NCI-H748 treated with DMSO at 0.1 percent for 48 hours (cell line): ENCODE results near the gene NUDT17.
A peak's percentile ranks its signal among the peaks of the same experiment; 100 is the strongest.
"Not testable (repeated sequence)": the region's sequence is repeated elsewhere in the genome, so short reads cannot be mapped to it uniquely, and the experiment has no call there.

Experiments
- DNase-seq: peaks from one replicate; lab custom pipeline; 2025; lab: John Stamatoyannopoulos, UW

NUDT17 gene

DNA sequence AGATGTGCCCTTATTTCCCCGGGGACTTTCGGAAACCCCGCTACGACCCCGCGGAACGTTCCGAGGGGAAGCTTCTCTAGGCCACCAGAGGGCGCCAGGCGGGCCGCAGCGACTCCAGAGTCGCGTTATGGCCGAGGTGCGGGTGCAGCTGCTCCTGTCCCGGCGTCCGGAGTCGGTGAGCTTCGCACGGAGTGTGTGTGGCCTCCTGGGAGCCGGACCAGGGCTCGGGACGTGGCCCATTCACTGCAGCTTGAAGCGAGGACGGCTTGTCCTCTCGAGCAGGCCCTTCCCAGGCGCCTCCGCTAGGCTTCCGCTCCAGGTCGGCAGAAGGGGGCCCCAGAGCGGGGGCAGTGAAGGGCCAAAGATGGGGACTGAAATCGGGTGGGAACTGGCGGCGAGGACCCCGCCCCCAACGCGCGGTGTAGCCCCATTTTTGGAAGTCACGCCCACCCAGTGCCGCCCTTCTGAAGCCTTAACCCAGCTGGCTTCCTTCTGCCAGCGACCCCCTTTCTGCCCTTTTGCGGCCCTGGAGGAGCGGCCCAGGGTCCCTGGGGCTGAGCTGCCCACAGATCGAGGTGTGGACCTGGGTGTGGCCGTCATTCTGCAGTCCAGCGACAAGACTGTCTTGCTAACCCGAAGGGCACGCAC, at the start of gene NUDT17:
Gene NUDT17, plus strand, starts transcription at position 117 of the 648 bp plus-strand sequence. Its CDS starts 11 bp downstream, at position 128.
- peak; percentile 69 for DNase-seq

GRCh38 chr1:145796753-145797152, 48.7 kb upstream of the NUDT17 start:
- DNase-seq: no peak

DNA sequence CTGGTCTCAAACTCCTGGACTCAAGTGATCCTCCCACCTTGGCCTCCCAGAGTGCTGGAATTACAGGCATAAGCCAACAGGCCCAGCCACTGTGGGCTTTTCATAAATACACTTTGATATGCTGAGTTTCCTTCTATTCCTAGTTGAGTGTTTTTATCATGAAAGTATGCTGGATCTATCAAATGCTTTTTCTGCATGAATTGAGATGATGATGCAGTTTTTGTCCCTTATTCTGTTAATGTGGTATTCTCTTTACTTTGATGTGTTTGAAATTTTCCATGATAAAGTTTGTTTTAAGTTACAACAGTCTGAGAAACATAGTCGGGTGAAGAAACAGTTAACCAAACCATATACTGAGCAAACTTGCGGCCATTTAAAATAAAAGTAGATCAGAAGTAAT, 45.6 kb upstream of the NUDT17 start:
- no peak for DNase-seq

- DNase-seq: no peak
Measured at GRCh38 chr1:145804235-145805045, 41.0 kb upstream of the NUDT17 start.

DNA sequence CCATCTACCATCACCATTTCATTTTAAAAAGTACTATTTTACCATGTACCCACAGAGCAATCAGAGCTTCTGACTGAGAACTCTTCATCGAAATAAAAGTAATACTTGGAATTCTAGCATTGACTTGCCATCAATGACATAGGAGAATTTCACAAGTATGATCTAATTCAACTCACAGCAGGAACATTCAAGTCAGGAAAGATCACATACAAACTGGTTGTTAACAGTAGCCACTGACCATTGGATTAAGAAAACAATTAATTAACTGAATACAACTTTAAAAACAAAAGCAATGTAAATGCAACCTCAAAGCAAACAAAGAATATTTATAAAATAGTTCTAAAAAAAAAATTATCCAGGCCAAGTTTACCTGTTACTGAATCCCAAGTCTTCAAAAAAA, 40.4 kb upstream of the NUDT17 start:
- no peak for DNase-seq

DNA sequence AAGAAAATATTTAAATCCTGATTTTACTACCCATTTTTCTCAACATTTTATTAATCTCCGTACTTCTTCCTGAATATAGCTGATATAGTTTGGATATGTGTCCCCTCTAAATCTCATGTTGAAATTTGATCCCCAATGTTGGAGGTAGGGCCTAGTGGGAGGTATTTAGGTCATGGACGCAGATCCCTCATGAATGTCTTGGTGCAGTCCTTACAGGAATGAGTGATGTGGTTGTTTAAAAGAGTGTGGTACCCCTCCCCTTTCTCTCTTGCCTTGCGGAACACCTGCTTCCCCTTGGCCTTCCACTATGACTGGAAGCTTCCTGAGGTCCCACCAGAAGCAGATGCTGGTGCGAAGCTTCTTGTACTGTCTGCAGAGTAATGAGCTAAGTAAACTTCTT, 39.0 kb upstream of the NUDT17 start:
- no peak for DNase-seq

GRCh38 chr1:145806844-145807243, 38.6 kb upstream of the NUDT17 start:
- DNase-seq: no peak

- not testable (repeated sequence) for DNase-seq
Measured at GRCh38 chr1:145812977-145813810, 32.2 kb upstream of the NUDT17 start.

DNA sequence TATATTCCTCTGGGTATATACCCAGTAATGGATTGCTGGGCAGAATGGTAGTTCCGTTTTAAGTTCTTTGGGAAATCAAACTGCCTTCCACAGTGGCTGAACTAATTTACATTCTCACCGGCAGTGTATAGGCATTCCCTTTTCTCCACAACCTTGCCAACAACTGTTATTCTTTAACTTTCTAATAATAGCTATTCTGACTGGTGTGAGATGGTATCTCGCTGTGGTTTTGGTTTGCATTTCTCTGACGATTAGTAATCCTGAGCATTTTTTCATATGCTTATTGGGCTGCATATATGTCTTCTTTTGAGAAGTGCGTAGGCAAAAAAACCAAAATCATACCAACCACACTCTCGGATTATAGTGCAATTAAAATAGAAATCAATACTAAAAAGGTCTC, 27.3 kb upstream of the NUDT17 start:
- not testable (repeated sequence) for DNase-seq

DNA sequence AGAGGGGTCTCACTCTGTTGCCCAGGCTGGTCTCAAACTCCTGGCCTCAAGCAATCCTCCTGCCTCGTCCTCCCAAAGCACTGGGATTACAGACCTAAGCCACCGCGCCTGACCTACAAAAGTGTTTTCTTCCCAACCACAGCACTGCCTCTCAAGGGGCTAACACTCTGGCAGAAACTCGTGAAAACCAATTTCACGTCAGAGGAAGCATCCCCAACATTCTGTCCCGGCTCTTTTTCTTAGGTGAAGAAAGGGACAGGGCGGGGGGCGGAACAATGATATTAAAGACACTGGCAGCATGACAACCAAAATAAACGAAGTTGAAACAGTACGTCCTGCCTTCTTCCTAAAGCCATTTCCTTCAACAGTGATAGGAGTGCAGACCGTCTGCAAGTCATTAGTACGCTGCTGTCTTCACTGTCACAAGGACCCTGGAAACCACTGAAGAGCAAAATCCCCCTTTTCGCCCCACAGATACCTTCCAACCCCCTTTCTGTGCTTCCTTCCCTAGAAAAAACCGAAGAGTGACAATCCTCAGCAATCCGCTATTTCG, 22.6 kb upstream of the NUDT17 start:
- DNase-seq: not testable (repeated sequence)

DNA sequence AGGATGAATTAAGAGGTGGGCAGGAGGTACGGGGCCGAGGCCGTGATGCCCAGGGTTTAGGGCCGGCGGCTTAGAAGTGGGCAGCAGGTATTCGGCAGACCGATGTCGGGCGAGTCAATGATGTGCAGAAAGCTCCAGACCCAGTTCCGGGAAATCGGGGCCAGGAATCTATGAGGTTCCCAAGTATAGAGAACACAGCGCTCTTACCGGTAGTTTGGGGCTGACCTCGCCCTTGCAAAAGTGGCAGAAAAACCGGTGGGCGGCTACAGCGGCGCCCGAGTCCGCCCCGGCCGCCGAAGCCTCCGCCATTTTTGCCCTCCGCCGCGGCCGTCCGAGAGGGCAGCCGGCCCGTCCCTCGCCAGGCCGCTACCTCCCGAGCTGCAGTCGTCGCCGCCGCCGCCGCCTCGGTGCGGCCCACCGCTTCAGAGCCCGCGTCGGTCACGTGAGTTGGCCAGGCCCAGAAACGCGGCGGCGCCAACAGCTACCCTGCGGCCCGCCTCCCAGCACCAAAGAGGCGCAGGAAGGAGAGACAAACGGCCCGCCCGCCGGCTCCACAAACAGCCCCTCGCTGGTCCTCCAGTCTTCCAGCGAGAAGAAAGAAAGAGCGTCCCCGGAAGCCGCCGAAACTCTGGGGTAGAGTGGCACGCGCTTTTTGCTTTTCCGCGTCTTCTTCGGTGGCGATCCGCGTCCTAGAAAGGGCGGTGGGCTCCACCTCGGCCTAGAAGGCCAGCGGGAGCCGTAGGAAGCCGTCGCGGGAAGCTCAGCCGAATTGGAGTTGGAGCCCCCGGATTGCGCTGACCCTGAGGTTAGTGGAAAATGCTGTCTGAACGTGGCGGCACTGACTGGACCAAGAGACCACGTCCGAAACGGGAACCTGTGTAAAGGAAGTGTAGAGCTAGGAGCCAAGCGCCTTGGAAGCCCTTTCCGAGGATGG, 21.6 kb upstream of the NUDT17 start, which contains the start of the genes POLR3C and RNF115:
Gene POLR3C, plus strand, starts transcription at position 636 of the 934 bp plus-strand sequence. CDS start 1,577 bp downstream, outside the sequence.
Gene RNF115, minus strand, starts transcription at position 531 of the 934 bp plus-strand sequence. Its CDS starts 222 bp downstream, at position 309.
- DNase-seq: peak; percentile 80

- DNase-seq: no peak
Measured at GRCh38 chr1:145824499-145824842, 21.0 kb upstream of the NUDT17 start.

DNA sequence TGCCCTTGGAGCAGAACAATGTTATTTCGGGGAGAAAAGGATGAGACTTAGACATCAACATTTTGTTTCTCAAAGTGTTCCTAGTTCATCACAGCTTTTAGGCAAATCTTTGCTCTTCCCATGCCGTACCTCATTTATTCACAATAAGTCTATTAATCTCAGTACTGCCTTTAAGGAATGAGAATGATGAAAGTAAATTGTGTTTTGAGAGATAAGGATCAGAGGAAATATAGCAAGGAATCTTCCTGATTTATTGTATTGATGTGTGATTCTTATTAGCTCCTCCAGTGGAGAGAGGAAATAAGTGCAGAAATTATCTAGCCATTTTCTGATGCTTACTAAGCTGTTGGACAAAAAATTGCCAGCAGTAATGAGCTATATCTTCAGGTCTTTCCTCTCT, 19.4 kb upstream of the NUDT17 start:
- DNase-seq: no peak

DNA sequence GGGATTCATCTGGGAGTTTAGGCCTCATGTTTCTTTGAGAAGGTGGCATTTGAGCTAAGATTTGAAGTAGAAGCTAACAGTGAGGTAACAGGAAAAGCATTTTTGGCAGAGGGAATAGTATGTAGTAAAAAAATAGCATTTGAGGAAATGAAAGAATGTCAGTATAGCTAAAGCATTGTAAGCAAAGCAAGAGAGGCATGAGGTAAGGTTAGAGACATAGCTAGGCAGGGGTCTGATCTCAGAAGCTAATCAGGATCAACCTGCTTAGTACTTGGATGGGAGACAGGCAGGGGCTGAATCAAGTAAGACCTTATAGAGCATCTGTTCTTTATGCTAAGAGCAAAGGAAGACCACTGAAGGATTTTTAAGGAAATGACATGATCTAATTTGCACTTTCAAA, 17.5 kb upstream of the NUDT17 start:
- no peak for DNase-seq

DNA sequence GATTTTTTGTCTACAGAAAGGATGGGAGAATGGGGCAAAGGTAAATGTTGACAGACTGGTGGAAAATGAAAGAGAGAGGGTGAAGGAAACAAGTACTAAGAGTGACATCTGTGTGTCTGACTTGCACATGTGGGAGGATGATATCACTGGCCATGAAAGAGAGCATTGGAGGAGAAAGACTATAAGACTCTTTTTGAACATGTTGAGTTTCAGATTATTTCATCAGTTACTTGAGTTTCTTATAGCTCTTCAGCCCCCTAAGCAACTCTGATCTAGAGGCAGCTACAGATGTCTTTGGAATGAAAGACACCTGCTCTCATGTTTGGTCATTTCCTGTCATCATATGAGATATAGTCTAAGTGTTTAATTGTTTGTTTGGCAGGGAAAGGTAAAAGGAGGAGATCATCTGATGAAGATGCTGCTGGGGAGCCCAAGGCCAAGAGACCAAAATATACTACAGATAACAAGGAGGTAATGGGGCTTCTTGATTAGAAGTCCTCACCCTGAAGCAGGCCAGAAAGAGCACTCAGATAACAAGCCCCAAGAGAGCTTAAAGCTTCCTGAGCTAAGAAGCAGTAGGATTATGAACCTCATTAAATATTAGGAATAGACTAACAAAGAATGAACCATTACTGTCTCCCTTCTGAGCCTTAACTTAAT, 16.9 kb upstream of the NUDT17 start:
- no peak for DNase-seq

DNA sequence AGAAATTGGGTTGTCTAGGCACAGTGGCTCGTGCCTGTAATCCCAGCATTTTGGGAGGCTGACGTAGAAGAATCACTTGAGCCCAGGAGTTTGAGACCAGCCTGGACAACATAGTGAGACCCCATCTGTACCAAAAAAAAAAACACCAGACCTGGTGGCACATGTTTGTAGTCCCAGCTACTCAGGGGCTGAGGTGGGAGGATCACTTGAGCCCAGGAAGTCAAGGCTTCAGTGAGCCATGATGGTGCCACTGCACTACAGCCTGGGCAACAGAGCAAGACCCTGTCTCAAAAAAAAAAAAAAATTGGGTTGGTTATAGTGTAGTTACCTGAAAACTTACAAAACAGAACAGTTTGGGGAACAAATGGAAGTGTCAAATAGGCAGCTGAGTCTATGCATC, 14.6 kb upstream of the NUDT17 start:
- not testable (repeated sequence) for DNase-seq

GRCh38 chr1:145837656-145838055, 7.8 kb upstream of the NUDT17 start:
- no peak for DNase-seq

DNA sequence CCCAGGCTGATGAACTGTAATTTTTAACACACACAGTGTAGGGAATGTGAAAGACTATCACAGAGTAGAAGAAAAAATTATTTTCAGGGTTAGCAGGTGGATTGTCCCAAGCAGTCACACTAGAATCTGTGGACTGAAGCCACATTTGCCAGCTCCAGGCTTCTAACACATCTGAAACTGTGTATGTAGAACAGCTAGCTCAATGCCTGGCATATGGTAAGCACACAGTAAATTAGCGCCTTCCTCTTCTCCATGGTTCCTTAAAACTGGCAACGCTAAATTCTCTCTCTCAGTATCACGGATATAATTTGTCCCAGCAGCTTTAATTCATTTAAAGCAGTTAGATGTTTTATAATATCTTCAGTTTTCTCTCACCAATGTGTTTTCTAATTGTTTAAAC, 2.4 kb upstream of the NUDT17 start:
- no peak for DNase-seq

DNA sequence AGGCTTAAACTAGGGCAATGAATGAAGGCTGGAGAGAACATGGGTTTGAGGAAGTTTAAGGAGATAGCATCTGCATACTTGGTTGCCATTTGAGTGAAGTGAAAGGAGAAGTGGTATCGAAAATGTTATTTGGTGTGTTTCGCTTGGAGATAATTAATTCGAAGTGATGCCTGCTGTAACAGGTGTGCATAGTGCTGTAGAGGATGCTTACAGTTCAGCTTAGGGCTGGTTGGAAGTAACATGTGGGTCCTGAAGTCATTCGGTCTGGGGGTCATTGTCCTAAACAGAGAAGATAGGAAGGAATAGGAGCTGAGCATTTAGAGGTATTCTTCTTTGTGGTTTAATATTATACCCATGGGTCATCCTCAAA, 301 bp upstream of the NUDT17 start:
- peak; percentile 69 for DNase-seq

DNA sequence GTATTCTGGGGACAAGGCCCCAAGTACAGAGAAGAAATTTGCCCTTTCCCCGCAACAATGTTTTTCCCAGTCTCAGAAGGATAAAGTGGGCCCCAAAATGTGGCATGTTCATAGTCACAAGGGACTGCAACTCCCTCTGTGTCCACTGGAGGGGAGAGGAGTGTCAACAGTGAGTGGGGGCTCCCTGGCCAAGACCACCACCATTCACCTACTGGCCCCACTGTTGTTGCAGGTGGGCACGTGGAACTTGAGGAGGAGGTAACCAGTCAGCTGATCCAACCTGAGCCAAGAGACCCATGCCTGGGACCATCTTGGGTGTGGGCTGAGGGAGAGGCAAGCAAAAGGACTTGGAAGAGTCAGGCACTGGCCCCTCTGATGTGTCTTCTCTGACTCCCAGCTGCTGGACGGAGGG, 777 bp downstream of the NUDT17 start:
- DNase-seq: no peak

DNA sequence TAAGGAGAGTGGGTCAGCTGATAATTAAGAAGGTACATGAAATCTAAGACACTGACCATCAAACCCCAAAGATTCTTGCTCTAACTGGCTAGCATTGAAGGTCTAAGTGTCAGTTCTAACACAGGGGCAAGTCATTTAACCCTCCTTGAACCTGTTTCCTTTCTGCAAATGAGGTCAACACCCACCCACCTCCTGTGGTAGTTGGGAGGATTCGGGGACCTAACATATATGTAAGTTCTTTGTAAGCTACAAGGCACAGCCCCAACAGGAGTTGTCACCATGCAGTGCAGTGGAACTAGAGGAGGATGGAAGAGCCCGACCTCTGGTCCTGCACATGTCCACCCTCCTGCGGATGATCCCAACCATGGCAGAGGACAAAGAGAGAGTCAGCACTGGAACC, 2.4 kb downstream of the NUDT17 start:
- DNase-seq: no peak
